HepG2 (cell line): ENCODE data around the gene FAM110D. TPM values are rescaled to one million over a fixed set of nuclear protein-coding genes. Genes with fewer than 3 reads are reported as not detected.

Experiments
- ATAC-seq: fragments of 200-7000 bp; cut with Tn5 transposase; 3 replicates; pipeline ENCODE4 v1.9.1; 2020; ENCODE audit warnings: mild to moderate bottlenecking, moderate library complexity
- BruUV-seq: library from RNA; stranded (reverse); fragments of 400-500 nt; replicated peaks from 2 replicates; lab custom pipeline; 2021; lab: Mats Ljungman, UMichigan
- CTCF ChIA-PET: fragments of 300-600 bp; formaldehyde crosslinking; extraction: SDS; loops from one replicate; lab custom pipeline; 2021; ENCODE audit warnings: low total read pairs, inconsistent platforms, low intra/inter-chr PET ratio; lab: Yijun Ruan, JAX
- POLR2A ChIA-PET: fragments of 350-600 bp; sonication (Branson Sonifier 250); formaldehyde crosslinking; loops from one replicate; lab custom pipeline; 2020; ENCODE audit warnings: antibody characterized with exemption, inconsistent platforms; lab: Yijun Ruan, JAX
- DNase-seq: peaks from one replicate; pipeline ENCODE4 v3.0.0-alpha.2; 2015; ENCODE audit warnings: low spot score
- FAIRE-seq: peaks from 3 replicates; lab custom pipeline; 2011; peaks lifted over from hg19 to GRCh38; lab: Jason Lieb, UNC
- H2AFZ ChIP-seq: one replicate; pipeline ENCODE4 v1.6.1; 2011; ENCODE audit warnings: low read length, inconsistent platforms
- H3K27ac ChIP-seq: fragments of 300-600 bp; 3 replicates; pipeline ENCODE4 v1.8.0; 2011; ENCODE audit warnings: mixed run types, mild to moderate bottlenecking, mixed read lengths, low read length, inconsistent platforms; ENCODE audit not compliant: insufficient read depth; ENCODE audit errors: extremely low read length
- H3K27me3 ChIP-seq, 2 experiments: fragments of 200-600 bp in 1 of 2; 2 replicates in 1 of 2; 3 replicates in 1 of 2; pipeline versions ENCODE4 v1.6.0 to v1.8.0; 2011; ENCODE audit warnings: low read length in 2 of 2, mild to moderate bottlenecking in 2 of 2, moderate library complexity in 2 of 2, inconsistent platforms in 1 of 2; ENCODE audit not compliant: insufficient read depth in 2 of 2, control insufficient read depth in 1 of 2
- H3K36me3 ChIP-seq, 2 experiments: fragments of 200-600 bp in 1 of 2; replicated peaks in 1 of 2; 2 replicates in 1 of 2; 3 replicates in 1 of 2; pipeline versions ENCODE4 v1.5.1 to v1.8.0; 2011; ENCODE audit warnings: low read length in 2 of 2, inconsistent platforms in 1 of 2; ENCODE audit not compliant: insufficient read depth in 2 of 2, control insufficient read depth in 1 of 2
- H3K4me1 ChIP-seq: 2 replicates; pipeline ENCODE4 v1.5.1; 2012; ENCODE audit warnings: low read length, inconsistent platforms; ENCODE audit not compliant: insufficient read depth
- H3K4me2 ChIP-seq: 2 replicates; pipeline ENCODE4 v1.6.0; 2011; ENCODE audit warnings: low read depth, low read length, inconsistent platforms
- H3K4me3 ChIP-seq, 3 experiments: fragments of 200-600 bp in 1 of 3; sonication (generic), shearing (Covaris generic) in 1 of 3; replicated peaks in 1 of 3; 2 replicates each; pipeline ENCODE4 v1.5.1; 2011 to 2016; ENCODE audit warnings: low read length in 3 of 3, inconsistent platforms in 2 of 3, low read depth in 2 of 3, mild to moderate bottlenecking in 2 of 3, control low read depth in 1 of 3, mixed read lengths in 1 of 3; ENCODE audit not compliant: insufficient read depth in 1 of 3
- H3K79me2 ChIP-seq: one replicate; pipeline ENCODE4 v1.6.1; 2011; ENCODE audit warnings: low read length, inconsistent platforms; ENCODE audit not compliant: insufficient read depth
- H3K9ac ChIP-seq: 2 replicates; pipeline ENCODE4 v1.6.0; 2011; ENCODE audit warnings: mild to moderate bottlenecking, low read depth, low read length, inconsistent platforms; ENCODE audit not compliant: insufficient read depth
- H3K9me3 ChIP-seq: 2 replicates; pipeline ENCODE4 v1.5.1; 2012; ENCODE audit warnings: mild to moderate bottlenecking, low read length
- H4K20me1 ChIP-seq: 2 replicates; pipeline ENCODE4 v1.6.0; 2011; ENCODE audit warnings: inconsistent platforms, mild to moderate bottlenecking, low read length, moderate library complexity; ENCODE audit not compliant: insufficient read depth
- ATF7-NPFF ChIP-seq: sonication (generic); formaldehyde crosslinking; IDR thresholded peaks from 2 replicates; pipeline ENCODE4 v1.8.1; 2023; ENCODE audit warnings: mild to moderate bottlenecking, low read depth, missing genetic modification reagents, moderate library complexity
- HNRNPK ChIP-seq: fragments of 200-400 bp; formaldehyde crosslinking; IDR thresholded peaks from 2 replicates; pipeline ENCODE4 v1.6.1; 2018; ENCODE audit warnings: low read length, low read depth, moderate library complexity, mild to moderate bottlenecking; ENCODE audit not compliant: poor library complexity, severe bottlenecking
- POLR2G ChIP-seq: fragments of 200-400 bp; formaldehyde crosslinking; IDR thresholded peaks from 2 replicates; pipeline ENCODE4 v1.6.1; 2018; ENCODE audit warnings: mild to moderate bottlenecking, low read depth, low read length, moderate library complexity
- SKI ChIP-seq: fragments of 450-650 bp; IDR thresholded peaks from one replicate; pipeline ENCODE4 v1.6.1; 2018; ENCODE audit warnings: mild to moderate bottlenecking; ENCODE audit not compliant: partially characterized antibody
- SP4 ChIP-seq: sonication (generic); formaldehyde crosslinking; IDR thresholded peaks from 2 replicates; pipeline ENCODE4 v1.8.1; 2023; ENCODE audit warnings: mild to moderate bottlenecking, missing genetic modification reagents
- SSRP1 ChIP-seq: IDR thresholded peaks from 2 replicates; pipeline ENCODE4 v1.6.1; 2016; ENCODE audit warnings: control low read depth
- TAF1 ChIP-seq: sonication (generic); formaldehyde crosslinking; IDR thresholded peaks from 2 replicates; pipeline ENCODE4 v1.4.0; 2020; ENCODE audit warnings: missing genetic modification reagents
- TAF15 ChIP-seq: fragments of 200-400 bp; formaldehyde crosslinking; IDR thresholded peaks from one replicate; pipeline ENCODE4 v1.6.1; 2018; ENCODE audit warnings: mild to moderate bottlenecking, low read depth, low read length; ENCODE audit not compliant: poor library complexity, severe bottlenecking
- YY1 ChIP-seq: IDR thresholded peaks from 2 replicates; pipeline ENCODE4 v1.6.1; 2011; ENCODE audit warnings: low read length, low read depth, moderate library complexity, mild to moderate bottlenecking; ENCODE audit not compliant: insufficient read depth, insufficient replicate concordance
- ZBTB21 ChIP-seq: sonication (generic); formaldehyde crosslinking; IDR thresholded peaks from 2 replicates; pipeline ENCODE4 v1.4.0; 2020; ENCODE audit warnings: missing genetic modification reagents
- ZC3H13 ChIP-seq: sonication (generic); formaldehyde crosslinking; IDR thresholded peaks from 2 replicates; pipeline ENCODE4 v1.8.1; 2023; ENCODE audit warnings: mild to moderate bottlenecking, missing genetic modification reagents, moderate library complexity
- ZNF251 ChIP-seq: sonication (generic); formaldehyde crosslinking; IDR thresholded peaks from 2 replicates; pipeline ENCODE4 v1.9.0; 2021; ENCODE audit warnings: mild to moderate bottlenecking, missing genetic modification reagents
- ZNF33B ChIP-seq: sonication (generic); formaldehyde crosslinking; IDR thresholded peaks from 2 replicates; pipeline ENCODE4 v1.5.1; 2020; ENCODE audit warnings: mild to moderate bottlenecking, missing genetic modification reagents
- ZNF629 ChIP-seq: sonication (generic); formaldehyde crosslinking; conservative IDR thresholded peaks from 2 replicates; pipeline ENCODE4 v1.5.0; 2020; ENCODE audit warnings: missing genetic modification reagents
- ZNF879 ChIP-seq: sonication (generic); formaldehyde crosslinking; IDR thresholded peaks from 2 replicates; pipeline ENCODE4 v1.8.1; 2023; ENCODE audit warnings: missing genetic modification reagents
- WGBS: methylation state at CpG from one replicate; pipeline ENCODE4 v1.1.6; 2017; ENCODE audit warnings: low lambda C conversion rate; 5-methylcytosine and 5-hydroxymethylcytosine counted together
- in situ Hi-C: cut with HindIII; loops from 2 replicates; pipeline ENCODE4 v1.10.0; 2017; ENCODE audit warnings: low pct_unique_long_range_greater_than_20kb; ENCODE audit not compliant: extremely low pct_ligation_motif_present
- intact Hi-C: fragments of 100-400 bp; cut with micrococcal nuclease; formaldehyde crosslinking; loops from one replicate; pipeline ENCODE4 v1.10.0; 2022; ENCODE audit not compliant: unreplicated experiment
- polyA plus RNA-seq, 8 experiments: library from polyadenylated mRNA; depleted of rRNA in 3 of 8; stranded (reverse) in 7 of 8; unstranded in 1 of 8; fragments of >200 nt; fragmentation: Illumina TruSeq in 4 of 8; extraction: Trizol in 4 of 8; gene quantifications; 2 replicates each; pipeline versions ENCODE4 v1.2.1 to v1.2.3, GENCODE V29; 2011 to 2016; ENCODE audit warnings: low read depth in 4 of 8, missing spikeins in 1 of 8, mixed read lengths in 1 of 8; ENCODE audit not compliant: insufficient read depth in 1 of 8
- total RNA-seq, 5 experiments: library from RNA; depleted of rRNA; stranded (reverse); fragments of >200 nt; fragmentation: Illumina TruSeq; extraction: Trizol; gene quantifications; 2 replicates each; pipeline ENCODE4 v1.2.3, GENCODE V29; 2016; ENCODE audit warnings: low read depth in 1 of 5
- TF ChIP-seq, protein P1 (sequence below): sonication (generic); formaldehyde crosslinking; IDR thresholded peaks from 2 replicates; pipeline ENCODE4 v1.4.0; 2020; ENCODE audit warnings: missing genetic modification reagents

FAM110D gene
- total and polyA plus RNA-seq, 2 of the 13 experiments (the other 11 are each of a cell fraction or from before 2014, with no cell fraction given), result not detected

DNA sequence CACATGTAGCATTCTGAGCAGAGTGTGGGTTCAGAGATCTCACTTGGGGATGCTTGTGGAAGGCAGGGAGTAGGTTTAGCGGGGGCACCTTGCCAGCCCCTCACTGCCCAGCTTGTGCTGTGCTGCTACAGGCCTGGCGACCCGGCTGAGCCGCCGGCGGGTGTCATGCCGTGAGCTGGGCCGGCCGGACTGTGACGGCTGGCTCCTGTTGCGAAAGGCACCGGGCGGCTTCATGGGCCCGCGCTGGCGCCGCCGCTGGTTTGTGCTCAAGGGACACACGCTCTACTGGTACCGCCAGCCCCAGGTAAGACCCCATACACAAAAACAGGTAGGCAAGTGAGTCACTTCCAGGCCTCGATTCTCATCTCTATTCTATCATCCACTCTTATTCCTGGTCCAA is 26.0 kb downstream of the FAM110D start (continued):
- TF ChIP-seq TAF15 (no peak), ZNF33B (CRISPR knock-in tag) (no peak), TAF1 (CRISPR knock-in tag) (no peak), POLR2G (no peak), ZBTB21 (no peak), ZC3H13 (no peak), ZNF879 (CRISPR knock-in tag) (no peak), SKI (no peak)

DNA sequence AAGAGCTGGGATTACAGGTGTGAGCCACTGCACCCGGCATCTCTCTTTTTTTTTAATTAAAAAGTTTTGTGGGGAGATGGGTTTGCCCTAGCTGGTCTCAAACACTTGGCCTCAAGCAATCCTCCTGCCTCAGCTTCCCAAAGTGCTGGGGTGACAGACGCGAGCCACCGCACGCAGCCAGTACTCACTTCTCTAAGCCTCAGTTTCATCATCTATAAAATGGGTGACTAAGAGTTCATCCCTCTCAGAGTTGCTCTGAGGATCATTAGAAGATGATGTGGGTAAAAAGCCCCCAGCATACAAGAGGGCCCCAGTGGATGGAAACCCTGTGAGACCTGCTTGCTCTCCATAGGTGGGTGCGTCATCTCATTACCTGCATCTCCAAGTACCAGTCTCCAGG is 29.0 kb downstream of the FAM110D start:
- 0 out of 5 replicates have a peak, but pooled peaks cover 0 to 2% of the 10 kb centered on the region in 2 experiments for H3K36me3 ChIP-seq
- H3K4me3 ChIP-seq, result no peak overlapping the region
- H3K27ac ChIP-seq, result no peak overlapping the region
- no TSS peak for BruUV-seq
- FAIRE-seq (no peak), DNase-seq (no peak), ATAC-seq (no peak)
- ChIA-PET POLR2A (no interaction called here), CTCF (no interaction called here)
- no peaks in the 10 kb centered on the region for H3K79me2 ChIP-seq
- H3K4me2 ChIP-seq, result no peak overlapping the region
- no peak overlapping the region for H3K9ac ChIP-seq
- in situ Hi-C loops, result no loop called here
- 87% methylated on average over 6 of the region's 6 CpGs for WGBS
- TF ChIP-seq SSRP1 (CRISPR knock-in tag) (no peak), ATF7-NPFF (CRISPR knock-in tag) (no peak), ZNF251 (CRISPR knock-in tag) (no peak), SP4 (CRISPR knock-in tag) (no peak), ZNF629 (CRISPR knock-in tag) (peak; percentile 57), YY1 (no peak), HNRNPK (no peak)
- TF ChIP-seq, protein P1, sequence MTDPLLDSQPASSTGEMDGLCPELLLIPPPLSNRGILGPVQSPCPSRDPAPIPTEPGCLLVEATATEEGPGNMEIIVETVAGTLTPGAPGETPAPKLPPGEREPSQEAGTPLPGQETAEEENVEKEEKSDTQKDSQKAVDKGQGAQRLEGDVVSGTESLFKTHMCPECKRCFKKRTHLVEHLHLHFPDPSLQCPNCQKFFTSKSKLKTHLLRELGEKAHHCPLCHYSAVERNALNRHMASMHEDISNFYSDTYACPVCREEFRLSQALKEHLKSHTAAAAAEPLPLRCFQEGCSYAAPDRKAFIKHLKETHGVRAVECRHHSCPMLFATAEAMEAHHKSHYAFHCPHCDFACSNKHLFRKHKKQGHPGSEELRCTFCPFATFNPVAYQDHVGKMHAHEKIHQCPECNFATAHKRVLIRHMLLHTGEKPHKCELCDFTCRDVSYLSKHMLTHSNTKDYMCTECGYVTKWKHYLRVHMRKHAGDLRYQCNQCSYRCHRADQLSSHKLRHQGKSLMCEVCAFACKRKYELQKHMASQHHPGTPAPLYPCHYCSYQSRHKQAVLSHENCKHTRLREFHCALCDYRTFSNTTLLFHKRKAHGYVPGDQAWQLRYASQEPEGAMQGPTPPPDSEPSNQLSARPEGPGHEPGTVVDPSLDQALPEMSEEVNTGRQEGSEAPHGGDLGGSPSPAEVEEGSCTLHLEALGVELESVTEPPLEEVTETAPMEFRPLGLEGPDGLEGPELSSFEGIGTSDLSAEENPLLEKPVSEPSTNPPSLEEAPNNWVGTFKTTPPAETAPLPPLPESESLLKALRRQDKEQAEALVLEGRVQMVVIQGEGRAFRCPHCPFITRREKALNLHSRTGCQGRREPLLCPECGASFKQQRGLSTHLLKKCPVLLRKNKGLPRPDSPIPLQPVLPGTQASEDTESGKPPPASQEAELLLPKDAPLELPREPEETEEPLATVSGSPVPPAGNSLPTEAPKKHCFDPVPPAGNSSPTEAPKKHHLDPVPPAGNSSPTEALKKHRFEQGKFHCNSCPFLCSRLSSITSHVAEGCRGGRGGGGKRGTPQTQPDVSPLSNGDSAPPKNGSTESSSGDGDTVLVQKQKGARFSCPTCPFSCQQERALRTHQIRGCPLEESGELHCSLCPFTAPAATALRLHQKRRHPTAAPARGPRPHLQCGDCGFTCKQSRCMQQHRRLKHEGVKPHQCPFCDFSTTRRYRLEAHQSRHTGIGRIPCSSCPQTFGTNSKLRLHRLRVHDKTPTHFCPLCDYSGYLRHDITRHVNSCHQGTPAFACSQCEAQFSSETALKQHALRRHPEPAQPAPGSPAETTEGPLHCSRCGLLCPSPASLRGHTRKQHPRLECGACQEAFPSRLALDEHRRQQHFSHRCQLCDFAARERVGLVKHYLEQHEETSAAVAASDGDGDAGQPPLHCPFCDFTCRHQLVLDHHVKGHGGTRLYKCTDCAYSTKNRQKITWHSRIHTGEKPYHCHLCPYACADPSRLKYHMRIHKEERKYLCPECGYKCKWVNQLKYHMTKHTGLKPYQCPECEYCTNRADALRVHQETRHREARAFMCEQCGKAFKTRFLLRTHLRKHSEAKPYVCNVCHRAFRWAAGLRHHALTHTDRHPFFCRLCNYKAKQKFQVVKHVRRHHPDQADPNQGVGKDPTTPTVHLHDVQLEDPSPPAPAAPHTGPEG (CRISPR knock-in tag), result no peak
- peaks cover 0 to under 1% of the 10 kb centered on the region in 2 experiments; a peak in 1 of 5 replicates for H3K27me3 ChIP-seq
- H2AFZ ChIP-seq, result no peak overlapping the region
- no peaks in the 10 kb centered on the region for H4K20me1 ChIP-seq
- no peaks in the 10 kb centered on the region for H3K9me3 ChIP-seq
- H3K4me1 ChIP-seq, result no peaks in the 10 kb centered on the region
- intact Hi-C loops, result no loop called here
